Naive thymus-derived CD4-positive, alpha-beta T cell (primary cell): ENCODE results near the gene TAF6L. TPM values are rescaled to one million over a fixed set of nuclear protein-coding genes. Genes with fewer than 3 reads are reported as not detected.

Experiments used
- ATAC-seq: fragments of 150-1000 bp; cut with Tn5 transposase; 2 replicates; pipeline ENCODE4 v1.10.0; 2021; ENCODE audit warnings: mild to moderate bottlenecking, moderate library complexity
- CTCF ChIA-PET: fragments of 350-600 bp; sonication (Branson Sonifier 250); formaldehyde crosslinking; loops from one replicate; lab custom pipeline; 2021; ENCODE audit warnings: antibody characterized with exemption; lab: Charles Lee
- POLR2A ChIA-PET: fragments of 350-600 bp; sonication (Branson Sonifier 250); formaldehyde crosslinking; loops from one replicate; lab custom pipeline; 2021; ENCODE audit warnings: antibody characterized with exemption, inconsistent platforms; lab: Charles Lee
- DNase-seq, 9 donors: peaks; one replicate each; pipeline versions ENCODE4 v3.0.0 to v3.0.0-alpha.2; 2020 to 2022; ENCODE audit warnings: mixed read lengths in 1 of 9
- H3K27ac ChIP-seq: one replicate; pipeline ENCODE4 v1.7.0; 2013; ENCODE audit warnings: mild to moderate bottlenecking, low read depth, low read length, moderate library complexity
- H3K27me3 ChIP-seq, 2 donors: one replicate each; pipeline ENCODE4 v1.7.0; 2013; ENCODE audit warnings: low read length in 2 of 2, mild to moderate bottlenecking in 2 of 2, moderate library complexity in 2 of 2; ENCODE audit not compliant: control insufficient read depth in 2 of 2, insufficient read depth in 2 of 2
- H3K36me3 ChIP-seq, 3 experiments: 1 replicate in 2 of 3; 2 replicates in 1 of 3; pipeline ENCODE4 v1.7.0; 2013; ENCODE audit warnings: low read length in 3 of 3, mild to moderate bottlenecking in 3 of 3, moderate library complexity in 1 of 3; ENCODE audit not compliant: insufficient read depth in 3 of 3, control insufficient read depth in 2 of 3
- H3K4me1 ChIP-seq, 2 donors: one replicate each; pipeline ENCODE4 v1.7.0; 2013; ENCODE audit warnings: low read length in 2 of 2, mild to moderate bottlenecking in 2 of 2, moderate library complexity in 1 of 2; ENCODE audit not compliant: control insufficient read depth in 2 of 2, insufficient read depth in 2 of 2
- H3K4me3 ChIP-seq: 2 replicates; pipeline ENCODE4 v1.7.0; 2013; ENCODE audit warnings: mild to moderate bottlenecking, low read length
- H3K9me3 ChIP-seq, 3 experiments: 1 replicate in 2 of 3; 2 replicates in 1 of 3; pipeline ENCODE4 v1.7.0; 2013; ENCODE audit warnings: low read length in 3 of 3; ENCODE audit not compliant: control insufficient read depth in 2 of 3
- H3K27ac Mint-ChIP-seq, 9 donors: one replicate each; pipeline ENCODE4 v1.8.0; 2020 to 2022; ENCODE audit warnings: mixed read lengths in 9 of 9, mild to moderate bottlenecking in 8 of 9, moderate library complexity in 5 of 9, inconsistent platforms in 2 of 9
- H3K27me3 Mint-ChIP-seq, 5 donors: one replicate each; pipeline ENCODE4 v1.8.0; 2021 to 2022; ENCODE audit warnings: mixed read lengths in 5 of 5, mild to moderate bottlenecking in 1 of 5
- H3K36me3 Mint-ChIP-seq, 5 donors: one replicate each; pipeline ENCODE4 v1.8.0; 2020 to 2022; ENCODE audit warnings: mixed read lengths in 5 of 5, mild to moderate bottlenecking in 3 of 5, inconsistent platforms in 1 of 5
- H3K4me1 Mint-ChIP-seq, 7 donors: one replicate each; pipeline ENCODE4 v1.8.0; 2020 to 2022; ENCODE audit warnings: mixed read lengths in 7 of 7, mild to moderate bottlenecking in 3 of 7, inconsistent platforms in 1 of 7
- H3K4me3 Mint-ChIP-seq, 10 donors: one replicate each; pipeline ENCODE4 v1.8.0; 2020 to 2022; ENCODE audit warnings: mild to moderate bottlenecking in 10 of 10, mixed read lengths in 10 of 10, moderate library complexity in 6 of 10, inconsistent platforms in 2 of 10
- H3K9me3 Mint-ChIP-seq, 11 donors: one replicate each; pipeline ENCODE4 v1.8.0; 2020 to 2022; ENCODE audit warnings: mixed read lengths in 11 of 11, mild to moderate bottlenecking in 4 of 11, inconsistent platforms in 1 of 11, moderate library complexity in 1 of 11
- intact Hi-C, 2 donors: fragments of 100-400 bp; cut with micrococcal nuclease; formaldehyde crosslinking; loops; one replicate each; pipeline ENCODE4 v1.15.1; 2023
- microRNA-seq: library from miRNA; unstranded; fragments of <30 nt; microRNA quantifications from one replicate; pipeline ENCODE4 v1.2.0, GENCODE V29; 2022; ENCODE audit warnings: borderline microRNAs expressed
- polyA plus RNA-seq, 2 donors: library from polyadenylated mRNA; unstranded; fragments of 300-500 nt; fragmentation: Illumina TruSeq; gene quantifications; one replicate each; pipeline ENCODE4 v1.2.3, GENCODE V29; 2021
- total RNA-seq, 6 experiments: library from RNA in 5 of 6; stranded (reverse) in 5 of 6; gene quantifications; 1 replicate in 5 of 6; 2 replicates in 1 of 6; pipeline ENCODE4 v1.2.3 and lab custom pipeline; 2021 to 2026

Gene TAF6L
- total and polyA plus RNA-seq, 7 experiments from 2014 or later: 8.4 to 34.9 (median 17.8) TPM

GRCh38 chr11:62831520-62832335, 60.5 kb downstream of the TAF6L start, which contains the start of gene STX5:
TSS of gene STX5 (minus strand) at chr11:62832051. CDS start at chr11:62831243, 808 bp downstream.
- H3K4me3 Mint-ChIP-seq: peak within 1 kb of the TSS; percentile 87 to 99 (median 96)
- Histone ChIP-seq H3K27ac (peak within 1 kb of the TSS; percentile 99), H3K9me3 (no peaks in the 10 kb centered on the region), H3K4me3 (peak within 1 kb of the TSS; percentile 95), H3K4me1 (peaks cover 16% of the 10 kb centered on the region in 2 donors), H3K27me3 (no peaks in the 10 kb centered on the region), H3K36me3 (peaks cover 4 to 55% (median 16%) of the 10 kb centered on the region in 3 experiments)
- H3K27ac Mint-ChIP-seq: peak within 1 kb of the TSS; percentile 93 to 100 (median 99)
- ChIA-PET CTCF (interaction anchor here (0.6 to 1.3 kb wide), 4 partner anchors 45 to 275 kb away, joined by 3 to 6 read pairs (median 3); partner anchors contain the start of gene SLC3A2), POLR2A (interaction anchor here (0.6 to 7.5 kb wide), 39 partner anchors 9 to 807 kb away, joined by 3 to 122 read pairs (median 5); partner anchors contain the start of genes C11orf98, CSKMT, HNRNPUL2 and INTS5)
- peaks cover 7 to 25% (median 9%) of the 10 kb centered on the region in 5 donors for H3K36me3 Mint-ChIP-seq
- no peaks in the 10 kb centered on the region for H3K9me3 Mint-ChIP-seq
- ATAC-seq: peak; percentile 98
- no peaks in the 10 kb centered on the region for H3K27me3 Mint-ChIP-seq
- peak; percentile 96 to 100 (median 99) for DNase-seq
- intact Hi-C loops: loop anchor here (1.0 to 5.0 kb wide), 13 partner anchors 8 to 239 kb away; partner anchors contain the start of genes HNRNPUL2 (in 2 of the 2), NXF1 (in 2 of the 2), TMEM179B (in 2 of the 2) and TMEM223 (in 2 of the 2)
- H3K4me1 Mint-ChIP-seq: peaks cover 15 to 57% (median 45%) of the 10 kb centered on the region in 7 donors

GRCh38 chr11:62832336-62833234, 61.4 kb downstream of the TAF6L start, which contains the start of gene TEX54:
TSS of gene TEX54 (minus strand) at chr11:62832841.
- Histone ChIP-seq H3K27ac (peak within 1 kb of the TSS; percentile 99), H3K4me1 (peaks cover 16 to 17% of the 10 kb centered on the region in 2 donors), H3K27me3 (no peaks in the 10 kb centered on the region), H3K4me3 (peak within 1 kb of the TSS; percentile 95), H3K36me3 (peaks cover 3 to 49% (median 10%) of the 10 kb centered on the region in 3 experiments), H3K9me3 (no peaks in the 10 kb centered on the region)
- Mint-ChIP-seq H3K9me3 (no peaks in the 10 kb centered on the region), H3K36me3 (peaks cover 3 to 21% (median 8%) of the 10 kb centered on the region in 5 donors), H3K27me3 (no peaks in the 10 kb centered on the region), H3K4me3 (peak within 1 kb of the TSS; percentile 87 to 99 (median 96)), H3K27ac (peak within 1 kb of the TSS; percentile 93 to 100 (median 99)), H3K4me1 (peaks cover 15 to 58% (median 45%) of the 10 kb centered on the region in 7 donors)
- CTCF ChIA-PET: interaction anchor here (1.1 to 1.3 kb wide), 2 partner anchors 46 to 49 kb away, joined by 3 read pairs; partner anchors contain the start of gene SLC3A2
- DNase-seq (peak in 1 of 9 donors; percentile 38), ATAC-seq (peak; percentile 0)
- POLR2A ChIA-PET: interaction anchor here (0.7 to 7.5 kb wide), 29 partner anchors 8 to 241 kb away, joined by 3 to 122 read pairs (median 6); partner anchors contain the start of genes C11orf98, CSKMT, HNRNPUL2 and INTS5
- intact Hi-C loops: loop anchor here (1.0 to 5.0 kb wide), 12 partner anchors 8 to 240 kb away; partner anchors contain the start of genes HNRNPUL2 (in 2 of the 2), NXF1 (in 2 of the 2), TMEM179B (in 2 of the 2) and TAF6L (in 1 of the 2)

- peak overlapping the region in 1 of 10 donors; percentile 19 for H3K4me3 Mint-ChIP-seq
- Histone ChIP-seq H3K36me3 (peaks cover 0 to 48% (median 10%) of the 10 kb centered on the region in 3 experiments), H3K4me1 (peaks cover 14 to 28% of the 10 kb centered on the region in 2 donors), H3K27me3 (no peaks in the 10 kb centered on the region), H3K4me3 (no peak overlapping the region), H3K27ac (no peak overlapping the region), H3K9me3 (no peaks in the 10 kb centered on the region)
- H3K9me3 Mint-ChIP-seq: no peaks in the 10 kb centered on the region
- ChIA-PET POLR2A (interaction anchor here (0.8 to 7.5 kb wide), 2 partner anchors 18 to 38 kb away, joined by 3 to 122 read pairs; no protein-coding TSS in a partner anchor), CTCF (no interaction called here)
- no peak for DNase-seq
- H3K27me3 Mint-ChIP-seq: peaks cover 0 to 6% (median 0%) of the 10 kb centered on the region in 5 donors
- intact Hi-C loops: no loop called here
- no peak for ATAC-seq
- H3K36me3 Mint-ChIP-seq: peaks cover 10 to 23% (median 10%) of the 10 kb centered on the region in 5 donors
- H3K27ac Mint-ChIP-seq: peak overlapping the region in 6 of 9 donors; percentile 28 to 64 (median 46)
- peaks cover 23 to 55% (median 49%) of the 10 kb centered on the region in 7 donors for H3K4me1 Mint-ChIP-seq
These were observed 64.1 kb downstream of the TAF6L start for GRCh38 chr11:62835336-62835735.

Small RNAs within 50 kb of the gene (microRNA-seq; reads per million reads assigned to microRNA genes)
- gene MIR6514 (not detected), gene MIR6748 (not detected)

Other genes starting within 250 kb of the TAF6L start
Only the 30 nearest of the 31 such genes appear.
- gene AHNAK, start 224.6 kb upstream of the TAF6L start, total RNA-seq: 100 to 1,000 TPM; 174 to 622 (median 243) TPM
- gene AHNAK, start 224.6 kb upstream of the TAF6L start, polyA plus RNA-seq: 1 to 10 TPM; 6.7 to 7.7 TPM
- 1,000 to 10,000 TPM; 1,186 to 2,550 (median 2,338) TPM for gene EEF1G, start 197.5 kb upstream of the TAF6L start, total RNA-seq
- 1,000 to 10,000 TPM; 2,027 to 2,354 TPM for gene EEF1G, start 197.5 kb upstream of the TAF6L start, polyA plus RNA-seq
- gene TUT1, start 179.9 kb upstream of the TAF6L start, total RNA-seq: 10 to 100 TPM; 34.5 to 54.6 (median 37.4) TPM
- 10 to 100 TPM; 20.2 to 25.4 TPM for gene TUT1, start 179.9 kb upstream of the TAF6L start, polyA plus RNA-seq
- 100 to 1,000 TPM; 134 to 238 (median 199) TPM for gene MTA2, start 169.5 kb upstream of the TAF6L start, total RNA-seq
- gene MTA2, start 169.5 kb upstream of the TAF6L start, polyA plus RNA-seq: 10 to 100 TPM; 25.6 to 46.4 TPM
- gene EML3, start 158.6 kb upstream of the TAF6L start, total RNA-seq: 100 to 1,000 TPM; 152 to 209 (median 188) TPM
- 10 to 100 TPM; 14.6 to 23.9 TPM for gene EML3, start 158.6 kb upstream of the TAF6L start, polyA plus RNA-seq
- 1 to 10 TPM; 1.2 to 2.4 (median 2.0) TPM for gene ROM1, start 158.1 kb upstream of the TAF6L start, total RNA-seq
- under 1 TPM in 1 of 2 donors, not detected in 1; 0.51 TPM for gene ROM1, start 158.1 kb upstream of the TAF6L start, polyA plus RNA-seq
- 10 to 100 TPM; 55.8 to 78.1 (median 71.2) TPM for gene B3GAT3, start 149.4 kb upstream of the TAF6L start, total RNA-seq
- 10 to 100 TPM; 35.0 to 41.9 TPM for gene B3GAT3, start 149.4 kb upstream of the TAF6L start, polyA plus RNA-seq
- 100 to 1,000 TPM; 203 to 313 (median 286) TPM for gene GANAB, start 124.8 kb upstream of the TAF6L start, total RNA-seq
- gene GANAB, start 124.8 kb upstream of the TAF6L start, polyA plus RNA-seq: 100 to 1,000 TPM; 157 to 189 TPM
- 10 to 100 TPM; 14.0 to 33.8 (median 32.1) TPM for gene INTS5, start 118.1 kb upstream of the TAF6L start, total RNA-seq
- 10 to 100 TPM; 39.1 to 72.2 TPM for gene INTS5, start 118.1 kb upstream of the TAF6L start, polyA plus RNA-seq
- gene C11orf98, start 106.2 kb upstream of the TAF6L start, total RNA-seq: 100 to 1,000 TPM in 1 of 5 experiments, 10 to 100 TPM in 4; 23.2 to 103 (median 47.6) TPM
- 10 to 100 TPM; 84.2 to 96.9 TPM for gene C11orf98, start 106.2 kb upstream of the TAF6L start, polyA plus RNA-seq
- gene CSKMT, start 106.1 kb upstream of the TAF6L start, total RNA-seq: 10 to 100 TPM in 4 of 5 experiments, 1 to 10 TPM in 1; 8.9 to 29.3 (median 23.7) TPM
- 1 to 10 TPM; 2.5 TPM for gene CSKMT, start 106.1 kb upstream of the TAF6L start, polyA plus RNA-seq
- 1 to 10 TPM; 2.2 to 8.2 (median 5.8) TPM for gene UQCC3, start 99.7 kb upstream of the TAF6L start, total RNA-seq
- 10 to 100 TPM in 1 of 2 donors, 1 to 10 TPM in 1; 9.1 to 11.1 TPM for gene UQCC3, start 99.7 kb upstream of the TAF6L start, polyA plus RNA-seq
- gene LBHD1, start 99.1 kb upstream of the TAF6L start, total RNA-seq: 10 to 100 TPM; 13.8 to 26.4 (median 20.8) TPM
- 1 to 10 TPM; 3.5 to 5.9 TPM for gene LBHD1, start 99.1 kb upstream of the TAF6L start, polyA plus RNA-seq
- 100 to 1,000 TPM; 114 to 215 (median 207) TPM for gene UBXN1, start 92.3 kb upstream of the TAF6L start, total RNA-seq
- 100 to 1,000 TPM; 218 to 256 TPM for gene UBXN1, start 92.3 kb upstream of the TAF6L start, polyA plus RNA-seq
- under 1 TPM in 3 of 5 experiments, not detected in 2; 0.12 to 0.38 (median 0.24) TPM for gene LRRN4CL, start 81.9 kb upstream of the TAF6L start, total RNA-seq
- not detected for gene LRRN4CL, start 81.9 kb upstream of the TAF6L start, polyA plus RNA-seq
- 10 to 100 TPM; 28.4 to 53.9 (median 39.0) TPM for gene BSCL2, start 64.0 kb upstream of the TAF6L start, total RNA-seq
- gene BSCL2, start 64.0 kb upstream of the TAF6L start, polyA plus RNA-seq: 10 to 100 TPM; 57.9 to 63.5 TPM
- not detected for gene GNG3, start 63.7 kb upstream of the TAF6L start, total RNA-seq
- not detected for gene GNG3, start 63.7 kb upstream of the TAF6L start, polyA plus RNA-seq
- gene HNRNPUL2, start 43.9 kb upstream of the TAF6L start, total RNA-seq: 10 to 100 TPM; 43.4 to 77.5 (median 65.3) TPM
- 1 to 10 TPM; 1.9 TPM for gene HNRNPUL2, start 43.9 kb upstream of the TAF6L start, polyA plus RNA-seq
- 10 to 100 TPM; 13.1 to 53.0 (median 47.1) TPM for gene TTC9C, start 42.9 kb upstream of the TAF6L start, total RNA-seq
- gene TTC9C, start 42.9 kb upstream of the TAF6L start, polyA plus RNA-seq: 10 to 100 TPM; 12.0 to 29.3 TPM
- gene ZBTB3, start 17.2 kb upstream of the TAF6L start, total RNA-seq: 10 to 100 TPM in 3 of 5 experiments, 1 to 10 TPM in 2; 6.4 to 24.1 (median 19.0) TPM
- gene ZBTB3, start 17.2 kb upstream of the TAF6L start, polyA plus RNA-seq: 1 to 10 TPM; 4.1 to 7.7 TPM
- 100 to 1,000 TPM in 1 of 5 experiments, 10 to 100 TPM in 4; 62.7 to 109 (median 77.8) TPM for gene POLR2G, start 9.8 kb upstream of the TAF6L start, total RNA-seq
- 100 to 1,000 TPM; 225 to 245 TPM for gene POLR2G, start 9.8 kb upstream of the TAF6L start, polyA plus RNA-seq
- gene TMEM179B, start 16.0 kb downstream of the TAF6L start, total RNA-seq: 10 to 100 TPM; 23.2 to 72.3 (median 50.9) TPM
- gene TMEM179B, start 16.0 kb downstream of the TAF6L start, polyA plus RNA-seq: 100 to 1,000 TPM; 103 to 113 TPM
- 10 to 100 TPM in 3 of 5 experiments, 1 to 10 TPM in 2; 6.3 to 24.5 (median 21.0) TPM for gene TMEM223, start 20.6 kb downstream of the TAF6L start, total RNA-seq
- 10 to 100 TPM; 58.5 to 60.4 TPM for gene TMEM223, start 20.6 kb downstream of the TAF6L start, polyA plus RNA-seq
- 100 to 1,000 TPM in 4 of 5 experiments, 10 to 100 TPM in 1; 92.1 to 421 (median 195) TPM for gene NXF1, start 34.0 kb downstream of the TAF6L start, total RNA-seq
- gene NXF1, start 34.0 kb downstream of the TAF6L start, polyA plus RNA-seq: 100 to 1,000 TPM in 1 of 2 donors, 10 to 100 TPM in 1; 66.9 to 106 TPM
- 100 to 1,000 TPM in 2 of 5 experiments, 10 to 100 TPM in 3; 47.0 to 152 (median 57.3) TPM for gene STX5, start 60.7 kb downstream of the TAF6L start, total RNA-seq
- 10 to 100 TPM; 23.8 to 32.8 TPM for gene STX5, start 60.7 kb downstream of the TAF6L start, polyA plus RNA-seq
- gene TEX54, start 61.4 kb downstream of the TAF6L start, total RNA-seq: under 1 TPM in 1 of 5 experiments, not detected in 4; 0.89 TPM
- 1 to 10 TPM; 1.6 to 2.1 TPM for gene TEX54, start 61.4 kb downstream of the TAF6L start, polyA plus RNA-seq
- 100 to 1,000 TPM in 4 of 5 experiments, 10 to 100 TPM in 1; 87.2 to 279 (median 102) TPM for gene WDR74, start 68.2 kb downstream of the TAF6L start, total RNA-seq
- gene WDR74, start 68.2 kb downstream of the TAF6L start, polyA plus RNA-seq: 10 to 100 TPM; 55.0 to 56.9 TPM
- 100 to 1,000 TPM; 159 to 239 (median 218) TPM for gene SLC3A2, start 109.5 kb downstream of the TAF6L start, total RNA-seq
- gene SLC3A2, start 109.5 kb downstream of the TAF6L start, polyA plus RNA-seq: 100 to 1,000 TPM; 118 to 189 TPM
- not detected for gene CHRM1, start 150.0 kb downstream of the TAF6L start, total RNA-seq
- gene CHRM1, start 150.0 kb downstream of the TAF6L start, polyA plus RNA-seq: not detected
- not detected for gene SLC22A6, start 213.6 kb downstream of the TAF6L start, total RNA-seq
- not detected for gene SLC22A6, start 213.6 kb downstream of the TAF6L start, polyA plus RNA-seq